Astrocyte of the hippocampus (primary cell): ENCODE results near the gene ZNRD2.

ENCODE experiments used
- DNase-seq: peaks from one replicate; pipeline ENCODE4 v3.0.0; 2011; ENCODE audit warnings: low read depth, low spot score

ZNRD2 gene

DNA sequence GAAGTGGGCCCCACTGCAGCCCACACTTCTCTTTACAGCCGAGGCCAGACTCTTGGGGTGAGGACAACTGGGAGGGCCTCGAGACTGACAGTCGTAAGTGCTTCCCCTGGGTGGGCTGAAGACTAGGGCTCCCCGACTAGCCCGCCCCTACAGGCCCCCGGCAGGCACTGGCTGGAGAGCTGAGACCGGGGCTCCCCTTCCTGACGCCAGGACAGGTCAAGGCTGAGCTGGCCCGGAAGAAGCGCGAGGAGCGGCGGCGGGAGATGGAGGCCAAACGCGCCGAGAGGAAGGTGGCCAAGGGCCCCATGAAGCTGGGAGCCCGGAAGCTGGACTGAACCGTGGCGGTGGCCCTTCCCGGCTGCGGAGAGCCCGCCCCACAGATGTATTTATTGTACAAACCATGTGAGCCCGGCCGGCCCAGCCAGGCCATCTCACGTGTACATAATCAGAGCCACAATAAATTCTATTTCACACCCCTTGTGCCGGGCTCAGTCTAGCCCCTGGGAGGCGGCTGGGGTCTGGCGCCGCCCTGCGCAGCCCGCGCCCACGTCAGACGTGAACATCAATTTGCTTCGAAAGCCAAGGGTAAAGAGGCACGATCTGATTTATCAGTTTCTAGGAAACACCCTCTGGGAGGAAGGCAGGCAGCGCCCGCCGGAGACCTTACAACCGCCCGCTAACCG is 31.9 kb upstream of the ZNRD2 start:
- DNase-seq: no peak

- DNase-seq: no peak
Observed at GRCh38 chr11:65538915-65539743, 31.1 kb upstream of the ZNRD2 start.

- DNase-seq: no peak
Observed at GRCh38 chr11:65539744-65540289, 30.5 kb upstream of the ZNRD2 start.

DNA sequence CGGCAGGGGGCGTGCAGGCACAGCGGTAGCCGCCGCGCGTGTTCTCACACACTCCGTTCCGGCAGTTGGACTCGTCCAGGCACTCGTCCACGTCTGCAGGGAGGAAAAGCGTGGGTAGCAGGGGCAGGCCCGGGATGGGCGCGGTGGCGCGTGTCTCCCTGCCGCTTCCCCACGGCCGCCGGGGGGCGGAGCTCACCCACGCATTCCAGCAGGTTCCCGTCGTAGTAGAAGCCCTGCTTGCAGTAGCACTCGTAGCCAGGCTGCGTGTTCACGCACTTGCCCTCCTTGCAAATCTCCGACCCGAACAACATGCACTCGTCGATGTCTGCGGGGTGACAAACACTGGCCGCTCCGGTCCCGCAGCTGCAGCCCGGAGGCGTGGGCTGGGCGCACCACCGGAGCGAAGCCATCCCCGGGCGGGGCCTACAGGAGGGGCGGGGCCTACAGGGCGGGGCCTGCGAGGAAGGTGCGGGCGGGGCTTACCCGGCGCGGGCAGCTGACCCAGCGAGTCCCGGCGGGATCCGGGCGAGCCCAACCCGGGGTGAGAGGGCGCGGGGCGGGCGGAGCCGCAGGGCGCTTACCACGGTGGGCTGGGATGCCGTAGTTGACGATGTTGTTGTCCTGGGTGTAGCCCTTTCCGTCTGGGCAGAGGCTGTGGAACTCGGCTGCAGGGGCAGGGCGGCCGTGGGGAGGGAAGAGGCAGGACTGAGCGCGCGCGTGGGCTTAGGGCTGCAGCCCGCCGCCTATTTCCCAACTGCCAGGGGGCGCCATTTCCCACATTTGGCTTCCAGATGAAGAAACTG is 29.8 kb upstream of the ZNRD2 start:
- DNase-seq: peak; percentile 91

DNA sequence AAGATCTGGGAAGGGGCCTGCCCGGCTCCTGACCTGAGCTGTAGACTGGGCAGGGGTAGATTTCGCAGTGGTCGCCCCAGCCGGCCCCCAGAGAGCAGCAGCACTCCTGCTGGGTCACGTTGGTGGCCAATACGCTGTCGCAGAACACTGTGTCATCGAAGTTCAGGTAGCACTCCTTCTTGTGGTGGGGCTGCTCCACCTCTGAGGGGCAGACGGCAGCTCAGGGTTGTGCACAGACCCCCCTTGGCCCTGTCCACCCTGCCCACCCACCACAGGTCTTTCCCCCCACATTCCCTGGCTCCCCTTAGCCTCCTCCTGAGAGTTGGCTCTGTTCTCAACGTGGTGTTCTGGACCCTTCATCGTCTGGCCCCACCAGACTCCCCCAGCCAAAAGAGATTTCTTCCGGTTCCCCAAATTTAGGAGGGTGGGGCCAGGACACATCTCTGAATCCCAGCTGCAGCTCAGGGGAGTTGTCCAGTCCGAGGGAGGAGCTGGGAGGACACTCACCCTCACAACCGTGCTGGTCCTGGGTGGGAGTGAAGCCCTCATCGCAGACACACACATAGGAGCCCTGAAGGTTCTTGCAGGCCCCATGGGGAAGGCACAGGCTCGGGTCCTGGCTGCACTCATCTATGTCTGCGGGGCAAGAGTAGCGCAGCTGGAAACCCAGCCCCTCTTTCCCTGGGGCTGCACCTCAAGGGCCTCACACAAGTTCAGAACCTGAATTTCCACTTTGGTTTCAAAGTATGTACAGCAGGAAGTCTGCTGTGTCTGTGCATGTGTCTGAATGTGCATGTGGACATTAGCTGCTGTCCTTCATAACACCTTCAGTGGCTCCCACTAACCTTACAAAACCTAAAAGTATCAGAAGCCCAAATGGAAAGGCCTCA is 28.9 kb upstream of the ZNRD2 start:
- DNase-seq: no peak

- no peak for DNase-seq
Observed at GRCh38 chr11:65542738-65543390, 27.4 kb upstream of the ZNRD2 start.

- DNase-seq: no peak
Observed at GRCh38 chr11:65545853-65546216, 24.4 kb upstream of the ZNRD2 start.

- DNase-seq: peak; percentile 72
Observed at GRCh38 chr11:65546217-65546958, 23.9 kb upstream of the ZNRD2 start.

- DNase-seq: no peak
Observed at GRCh38 chr11:65547446-65548125, 22.7 kb upstream of the ZNRD2 start.

GRCh38 chr11:65548395-65548794 is 21.9 kb upstream of the ZNRD2 start:
- DNase-seq: no peak

DNA sequence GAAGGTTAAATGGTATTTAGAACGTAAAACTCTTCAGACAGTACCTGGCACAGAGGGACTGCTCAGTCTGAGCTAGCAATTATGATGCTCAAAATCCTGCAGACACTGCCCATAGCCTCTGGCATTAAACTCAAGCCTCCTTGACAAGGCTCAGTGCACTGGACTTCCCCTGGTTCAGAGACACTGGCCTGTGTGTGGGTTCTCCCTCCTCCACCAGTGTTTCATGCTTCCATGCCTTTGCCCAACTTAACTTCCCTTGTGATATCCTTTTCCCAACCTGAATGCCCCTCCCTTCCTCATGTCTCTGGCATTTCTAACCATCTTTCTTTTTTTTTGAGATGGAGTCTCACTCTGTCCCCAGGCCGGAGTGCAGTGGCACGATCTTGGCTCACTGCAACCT is 21.2 kb upstream of the ZNRD2 start:
- no peak for DNase-seq

- peak; percentile 49 for DNase-seq
Observed at GRCh38 chr11:65551572-65552387, 18.5 kb upstream of the ZNRD2 start.

DNA sequence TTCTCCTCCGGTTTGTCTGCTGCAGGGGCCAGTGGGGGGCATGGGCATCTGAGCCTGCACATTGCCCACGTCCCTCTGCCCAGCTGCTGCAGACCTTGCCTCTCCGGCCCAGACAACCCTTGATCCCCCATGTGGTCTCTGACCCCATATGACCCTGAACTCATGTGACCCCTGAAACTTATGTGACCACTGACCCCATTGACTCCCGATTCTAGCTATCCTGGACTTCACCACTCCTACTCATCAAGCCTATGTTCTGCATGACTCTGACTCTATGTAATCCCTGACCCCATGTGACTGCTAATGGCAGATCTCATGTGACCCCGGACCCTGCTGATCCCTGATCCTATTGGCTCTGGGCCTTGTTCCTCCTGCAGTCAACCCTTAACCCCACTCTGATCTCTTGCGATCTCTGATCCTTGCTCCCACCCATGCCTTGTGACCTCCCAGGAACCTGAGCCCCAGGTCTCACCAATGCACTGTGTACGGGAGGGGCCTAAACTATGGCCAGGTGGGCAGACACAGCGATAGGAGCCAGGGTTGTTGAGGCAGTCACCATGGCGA is 17.8 kb upstream of the ZNRD2 start:
- no peak for DNase-seq

GRCh38 chr11:65553301-65554001 is 16.8 kb upstream of the ZNRD2 start:
- no peak for DNase-seq

DNA sequence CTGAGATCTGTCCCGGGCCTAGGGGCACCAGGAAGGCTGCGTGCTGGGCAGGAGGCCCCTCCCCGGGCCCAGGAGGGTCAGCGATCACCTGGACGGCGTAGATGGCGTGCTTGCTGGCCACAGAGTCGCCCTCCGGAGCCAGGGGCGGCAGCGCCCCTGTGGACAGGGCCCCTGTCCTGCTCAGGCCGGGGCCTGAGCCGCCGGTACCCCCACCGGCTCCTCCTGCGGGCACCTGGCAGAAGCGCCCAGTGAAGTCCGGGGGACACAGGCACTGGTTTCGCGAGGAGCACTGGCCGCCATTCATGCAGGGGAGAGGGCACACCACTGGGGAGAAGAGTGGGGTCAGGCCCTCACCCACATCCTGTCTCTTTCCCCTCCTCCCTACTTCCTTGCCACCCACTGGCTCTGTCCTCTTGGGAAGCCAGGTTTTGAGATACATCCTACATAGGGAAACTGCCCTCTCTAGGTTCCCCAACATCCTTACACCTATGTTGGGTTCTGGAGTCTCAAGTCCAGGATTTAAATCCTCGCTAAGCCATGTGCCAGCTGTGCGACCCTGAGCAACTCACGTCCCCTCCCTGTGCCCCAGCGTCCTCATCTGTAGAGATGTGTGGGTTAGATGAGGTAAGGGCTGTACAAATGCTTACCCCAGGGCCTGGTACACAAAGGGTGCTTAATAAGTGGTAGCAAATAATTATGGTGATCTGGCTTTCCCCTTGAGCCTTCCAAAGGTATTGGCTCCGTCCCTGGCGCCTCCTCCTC is 16.0 kb upstream of the ZNRD2 start:
- DNase-seq: no peak

- no peak for DNase-seq
Observed at GRCh38 chr11:65554842-65555430, 15.3 kb upstream of the ZNRD2 start.
